Thoracic aorta (tissue), 2 donors: ENCODE measurements around the gene CYP2F1. TPM values are rescaled to one million over a fixed set of nuclear protein-coding genes. Genes with fewer than 3 reads are reported as not detected.

Experiments used
- ATAC-seq: fragments of 150-250 bp; one replicate; pipeline ENCODE4 v1.8.0; 2017; ENCODE audit warnings: low read depth; ENCODE audit not compliant: insufficient number of reproducible peaks, low FRiP score
- DNase-seq: peaks from one replicate; pipeline ENCODE4 v3.0.0-alpha.2; 2020; ENCODE audit warnings: low spot score
- H3K27ac ChIP-seq, 2 donors: fragments of 200-600 bp; sonication (generic); 1 replicate in 1 of 2; 2 replicates in 1 of 2; pipeline ENCODE4 v1.5.1; 2016; ENCODE audit warnings: mild to moderate bottlenecking in 2 of 2, moderate library complexity in 2 of 2
- H3K27me3 ChIP-seq: fragments of 200-600 bp; sonication (generic); replicated peaks from 2 replicates; pipeline ENCODE4 v1.6.0; 2016; ENCODE audit warnings: mild to moderate bottlenecking; ENCODE audit not compliant: insufficient read depth
- H3K36me3 ChIP-seq: fragments of 200-600 bp; sonication (generic); one replicate; pipeline ENCODE4 v1.5.1; 2016
- H3K4me1 ChIP-seq, 2 donors: fragments of 200-600 bp; sonication (generic); 1 replicate in 1 of 2; 2 replicates in 1 of 2; pipeline versions ENCODE4 v1.5.1 to v1.6.0; 2016; ENCODE audit warnings: low read depth in 2 of 2, mild to moderate bottlenecking in 1 of 2; ENCODE audit not compliant: control insufficient read depth in 1 of 2
- H3K4me3 ChIP-seq: fragments of 200-600 bp; sonication (generic); 2 replicates; pipeline ENCODE4 v1.5.1; 2016; ENCODE audit warnings: mild to moderate bottlenecking
- H3K9me3 ChIP-seq: fragments of 200-600 bp; sonication (generic); 2 replicates; pipeline ENCODE4 v1.5.1; 2016
- CTCF ChIP-seq: fragments of 200-600 bp; sonication (generic); IDR thresholded peaks from one replicate; pipeline ENCODE4 v1.5.1; 2019; ENCODE audit warnings: antibody characterized with exemption
- total RNA-seq, 2 donors: library from RNA; depleted of rRNA; stranded (reverse); fragments of >200 nt; gene quantifications; one replicate each; pipeline versions ENCODE4 v1.1.0 to v1.2.3, GENCODE V29; 2016

Gene CYP2F1
- total RNA-seq, 2 donors from 2014 or later = not detected

GRCh38 chr19:41175801-41176777, 61.9 kb downstream of the CYP2F1 start:
- H3K27ac ChIP-seq = no peak overlapping the region
- no peaks in the 10 kb centered on the region for H3K36me3 ChIP-seq
- no peak for ATAC-seq
- peak overlapping the region; percentile 12 for H3K4me3 ChIP-seq
- peaks cover 0 to 9% of the 10 kb centered on the region in 2 donors for H3K4me1 ChIP-seq
- H3K27me3 ChIP-seq = no peaks in the 10 kb centered on the region
- TF ChIP-seq CTCF = no peak
- no peak for DNase-seq
- H3K9me3 ChIP-seq = no peaks in the 10 kb centered on the region

Other genes starting within 250 kb of the CYP2F1 start
- gene CYP2A7, start 232.2 kb upstream of the CYP2F1 start, total RNA-seq = not detected
- not detected for gene CYP2B6, start 123.2 kb upstream of the CYP2F1 start, total RNA-seq
- gene CYP2A13, start 26.0 kb upstream of the CYP2F1 start, total RNA-seq = not detected
- gene CYP2S1, start 78.8 kb downstream of the CYP2F1 start, total RNA-seq = 10 to 100 TPM in 1 of 2 donors, 1 to 10 TPM in 1; 2.3 to 12.4 TPM
- 100 to 1,000 TPM; 138 to 157 TPM for gene AXL, start 104.8 kb downstream of the CYP2F1 start, total RNA-seq
- gene HNRNPUL1, start 149.9 kb downstream of the CYP2F1 start, total RNA-seq = 100 to 1,000 TPM; 142 to 147 TPM
- 10 to 100 TPM; 15.2 to 22.4 TPM for gene CCDC97, start 195.7 kb downstream of the CYP2F1 start, total RNA-seq
- gene TGFB1, start 239.5 kb downstream of the CYP2F1 start, total RNA-seq = 10 to 100 TPM; 55.1 to 69.6 TPM
- 1 to 10 TPM; 1.2 to 4.0 TPM for gene B9D2, start 249.7 kb downstream of the CYP2F1 start, total RNA-seq